Right atrium auricular region (tissue), 2 donors: ENCODE measurements around the gene MRPL58. TPM values are rescaled to one million over a fixed set of nuclear protein-coding genes. Genes with fewer than 3 reads are reported as not detected.
A peak's percentile ranks its signal among the peaks of the same experiment; 100 is the strongest.

Experiments
- DNase-seq: peaks from one replicate; pipeline ENCODE4 v3.0.0-alpha.2; 2019; ENCODE audit warnings: low spot score
- H3K27ac ChIP-seq, 2 donors: fragments of 200-600 bp; sonication (generic); 1 replicate in 1 of 2; 2 replicates in 1 of 2; pipeline ENCODE4 v1.5.1; 2016 to 2019
- H3K27me3 ChIP-seq, 2 donors: fragments of 200-600 bp; sonication (generic); one replicate each; pipeline versions ENCODE4 v1.5.1 to v1.6.0; 2017 to 2019
- H3K36me3 ChIP-seq: fragments of 200-600 bp; sonication (generic); one replicate; pipeline ENCODE4 v1.5.1; 2016
- H3K4me1 ChIP-seq, 2 donors: fragments of 200-600 bp; sonication (generic); one replicate each; pipeline versions ENCODE4 v1.5.1 to v1.6.0; 2017 to 2019
- H3K4me3 ChIP-seq, 2 donors: fragments of 200-600 bp; sonication (generic); 1 replicate in 1 of 2; 2 replicates in 1 of 2; pipeline ENCODE4 v1.5.1; 2017 to 2019; ENCODE audit warnings: mild to moderate bottlenecking in 1 of 2, moderate library complexity in 1 of 2
- H3K9me3 ChIP-seq, 2 donors: fragments of 200-600 bp; sonication (generic); one replicate each; pipeline ENCODE4 v1.5.1; 2019
- total RNA-seq, 2 donors: library from RNA; depleted of rRNA; stranded (reverse); fragments of >200 nt; gene quantifications; one replicate each; pipeline ENCODE4 v1.1.0, GENCODE V29; 2016
- TF ChIP-seq, protein P1 (sequence below), 2 donors: fragments of 200-600 bp; sonication (generic); IDR thresholded peaks; one replicate each; pipeline ENCODE4 v1.5.1; 2019; ENCODE audit warnings: antibody characterized with exemption in 2 of 2

MRPL58 gene
- total RNA-seq, 2 donors from 2014 or later: 44.8 to 104 TPM

DNA sequence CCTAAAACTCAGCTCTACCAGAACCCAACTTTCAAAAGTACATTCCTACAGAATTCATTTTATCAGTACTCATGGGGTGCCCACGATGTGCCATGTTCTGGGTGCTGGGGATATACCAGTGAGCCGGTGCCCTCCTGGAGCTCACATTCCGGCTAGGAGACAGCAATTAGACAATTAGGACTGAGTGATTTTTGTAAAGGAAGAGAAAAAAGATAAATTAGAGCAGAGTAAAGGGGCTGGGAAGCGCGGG is 449 bp upstream of the MRPL58 start:
- Histone ChIP-seq H3K4me1 (peaks cover 0 to 27% of the 10 kb centered on the region in 2 donors), H3K4me3 (peak overlapping the region; percentile 76 to 80), H3K27me3 (no peaks in the 10 kb centered on the region), H3K9me3 (no peaks in the 10 kb centered on the region), H3K36me3 (no peaks in the 10 kb centered on the region), H3K27ac (peak overlapping the region; percentile 83 to 88)
- no peak for DNase-seq
- TF ChIP-seq, protein P1, sequence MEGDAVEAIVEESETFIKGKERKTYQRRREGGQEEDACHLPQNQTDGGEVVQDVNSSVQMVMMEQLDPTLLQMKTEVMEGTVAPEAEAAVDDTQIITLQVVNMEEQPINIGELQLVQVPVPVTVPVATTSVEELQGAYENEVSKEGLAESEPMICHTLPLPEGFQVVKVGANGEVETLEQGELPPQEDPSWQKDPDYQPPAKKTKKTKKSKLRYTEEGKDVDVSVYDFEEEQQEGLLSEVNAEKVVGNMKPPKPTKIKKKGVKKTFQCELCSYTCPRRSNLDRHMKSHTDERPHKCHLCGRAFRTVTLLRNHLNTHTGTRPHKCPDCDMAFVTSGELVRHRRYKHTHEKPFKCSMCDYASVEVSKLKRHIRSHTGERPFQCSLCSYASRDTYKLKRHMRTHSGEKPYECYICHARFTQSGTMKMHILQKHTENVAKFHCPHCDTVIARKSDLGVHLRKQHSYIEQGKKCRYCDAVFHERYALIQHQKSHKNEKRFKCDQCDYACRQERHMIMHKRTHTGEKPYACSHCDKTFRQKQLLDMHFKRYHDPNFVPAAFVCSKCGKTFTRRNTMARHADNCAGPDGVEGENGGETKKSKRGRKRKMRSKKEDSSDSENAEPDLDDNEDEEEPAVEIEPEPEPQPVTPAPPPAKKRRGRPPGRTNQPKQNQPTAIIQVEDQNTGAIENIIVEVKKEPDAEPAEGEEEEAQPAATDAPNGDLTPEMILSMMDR (IDR thresholded peaks at IDR 0.05): no peak

DNA sequence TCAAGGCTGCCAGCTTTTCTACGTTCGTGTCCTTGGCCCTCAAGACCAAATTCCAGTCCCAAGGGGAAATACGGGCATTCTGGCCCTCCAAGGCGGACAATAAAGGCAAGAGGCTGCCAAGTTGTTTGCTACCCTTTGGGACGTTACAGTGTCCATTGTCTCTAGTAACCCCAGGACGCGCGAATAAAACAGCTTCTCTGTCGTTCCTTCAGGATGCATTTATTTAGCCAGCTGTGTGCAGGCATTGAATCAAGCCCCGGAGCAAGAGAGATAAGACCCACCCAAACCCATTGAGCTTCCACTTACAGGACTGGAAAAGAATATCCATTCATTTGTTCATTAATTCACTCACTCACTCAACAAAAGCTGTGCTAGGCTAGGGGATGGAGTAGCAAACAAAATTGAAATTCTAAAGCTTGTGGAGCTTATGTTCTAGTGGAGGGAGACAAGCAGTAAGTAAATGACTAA is 656 bp downstream of the MRPL58 start:
- Histone ChIP-seq H3K9me3 (no peaks in the 10 kb centered on the region), H3K4me1 (peaks cover 0 to 27% of the 10 kb centered on the region in 2 donors), H3K27ac (peak overlapping the region; percentile 83 to 88), H3K4me3 (peak overlapping the region; percentile 76 to 80), H3K27me3 (no peaks in the 10 kb centered on the region), H3K36me3 (no peaks in the 10 kb centered on the region)
- DNase-seq: no peak
- TF ChIP-seq, protein P1 (IDR thresholded peaks at IDR 0.05): no peak

DNA sequence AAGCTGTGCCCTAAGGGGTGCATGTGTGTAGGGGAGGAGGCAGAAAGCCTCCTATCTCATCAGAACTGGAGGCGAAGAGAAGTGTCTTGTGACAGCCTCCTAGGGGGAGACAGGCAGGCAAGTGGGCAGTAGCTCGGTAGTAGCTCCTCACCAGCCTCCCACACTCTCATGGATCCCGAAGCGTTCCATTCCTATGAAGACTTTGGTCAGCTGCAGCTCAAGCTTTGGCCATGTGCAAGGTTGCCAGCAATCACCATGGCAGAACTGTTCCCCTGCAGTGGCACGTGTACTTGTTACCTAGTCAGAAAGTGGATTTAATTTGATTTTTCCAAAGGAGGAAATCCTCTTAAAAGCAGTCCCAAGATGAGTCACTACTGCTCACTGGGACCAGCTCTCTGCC is 6.7 kb downstream of the MRPL58 start:
- H3K4me1 ChIP-seq: no peaks in the 10 kb centered on the region
- no peak overlapping the region for H3K4me3 ChIP-seq
- no peak overlapping the region for H3K27ac ChIP-seq
- TF ChIP-seq, protein P1 (IDR thresholded peaks at IDR 0.05): no peak
- H3K9me3 ChIP-seq: no peaks in the 10 kb centered on the region
- no peak for DNase-seq
- peaks cover 25% of the 10 kb centered on the region for H3K36me3 ChIP-seq
- H3K27me3 ChIP-seq: no peaks in the 10 kb centered on the region

DNA sequence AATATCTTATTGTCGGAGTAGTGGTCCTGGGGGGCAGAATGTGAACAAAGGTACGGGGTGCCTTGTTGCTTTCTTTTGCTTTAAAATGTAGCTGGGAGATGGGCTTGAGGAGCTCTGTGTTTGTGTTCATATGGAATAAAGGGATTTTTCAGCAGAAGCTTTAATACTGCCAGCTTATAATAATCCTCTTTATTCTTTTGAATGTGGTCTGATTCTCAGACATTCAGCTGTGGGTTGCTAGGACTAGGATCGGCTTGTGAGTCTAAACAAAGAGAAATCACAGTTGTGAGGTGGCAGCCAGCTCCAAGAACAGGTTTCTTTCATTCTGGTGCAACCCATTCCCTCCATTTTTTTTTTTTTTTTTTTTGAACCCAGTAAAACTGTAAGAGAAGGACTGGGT is 7.2 kb downstream of the MRPL58 start:
- H3K4me3 ChIP-seq: no peak overlapping the region

DNA sequence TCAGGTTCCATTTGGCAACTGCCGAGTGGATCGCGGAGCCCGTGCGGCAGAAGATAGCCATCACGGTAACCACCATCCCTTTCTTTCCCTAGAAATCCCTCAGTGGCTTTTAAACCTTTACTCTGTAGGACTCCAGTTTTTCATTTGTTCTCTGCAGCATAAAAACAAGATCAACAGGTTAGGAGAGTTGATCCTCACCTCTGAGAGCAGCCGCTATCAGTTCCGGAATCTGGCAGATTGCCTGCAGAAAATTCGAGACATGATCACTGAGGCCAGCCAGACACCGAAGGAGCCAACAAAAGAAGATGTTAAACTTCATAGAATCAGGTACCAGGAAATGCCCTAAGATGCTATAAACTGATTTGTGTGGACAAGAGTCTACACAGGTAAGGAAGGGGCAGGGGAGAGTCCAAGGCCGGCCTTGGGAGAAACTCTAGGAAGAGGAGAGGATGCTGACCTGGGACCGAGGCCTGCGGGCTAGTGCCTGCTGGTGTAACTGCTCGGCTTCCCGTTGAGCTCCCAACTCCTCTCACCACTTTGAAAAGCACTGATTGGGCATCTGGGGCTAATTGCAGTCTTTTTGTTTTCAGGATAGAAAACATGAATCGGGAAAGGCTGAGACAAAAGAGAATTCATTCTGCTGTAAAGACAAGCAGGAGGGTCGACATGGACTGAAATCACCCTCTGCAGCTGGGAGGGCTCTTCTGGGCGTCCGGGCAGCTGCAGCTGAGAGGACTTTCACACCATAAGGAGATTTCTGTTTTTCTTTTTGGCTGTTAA is 8.1 kb downstream of the MRPL58 start:
- Histone ChIP-seq H3K4me1 (no peaks in the 10 kb centered on the region), H3K4me3 (no peak overlapping the region), H3K36me3 (peaks cover 25% of the 10 kb centered on the region), H3K27ac (no peak overlapping the region), H3K9me3 (no peaks in the 10 kb centered on the region), H3K27me3 (no peaks in the 10 kb centered on the region)
- TF ChIP-seq, protein P1 (IDR thresholded peaks at IDR 0.05): no peak
- DNase-seq: no peak

More for the DNA sequence above, 7.2 kb downstream of the MRPL58 start:
- Histone ChIP-seq H3K4me1 (no peaks in the 10 kb centered on the region), H3K27ac (no peak overlapping the region), H3K36me3 (peaks cover 25% of the 10 kb centered on the region), H3K27me3 (no peaks in the 10 kb centered on the region), H3K9me3 (no peaks in the 10 kb centered on the region)
- no peak for DNase-seq
- TF ChIP-seq, protein P1 (IDR thresholded peaks at IDR 0.05): no peak
